Pancreas (tissue), 10 donors: ENCODE data around the gene GPR33. TPM values are rescaled to one million over a fixed set of nuclear protein-coding genes. Genes with fewer than 3 reads are reported as not detected.

Source experiments
- ATAC-seq, 4 donors: fragments of 200-7000 bp; cut with Tn5 transposase; one replicate each; pipeline versions ENCODE4 v1.8.0 to v1.9.1; 2020; ENCODE audit warnings: mild to moderate bottlenecking in 4 of 4, moderate library complexity in 4 of 4
- DNase-seq, 6 donors: peaks; one replicate each; pipeline ENCODE4 v3.0.0-alpha.2; 2020
- FAIRE-seq: peaks from 2 replicates; lab custom pipeline; 2012; peaks lifted over from hg19 to GRCh38; lab: Jason Lieb, UNC
- H3K27ac ChIP-seq, 4 donors: fragments of 200-600 bp; sonication (generic); 1 replicate in 3 of 4; 2 replicates in 1 of 4; pipeline versions ENCODE4 v1.5.0 to v1.8.0; 2020
- H3K27me3 ChIP-seq, 4 donors: fragments of 200-600 bp; one replicate each; pipeline ENCODE4 v1.8.0; 2021
- H3K36me3 ChIP-seq, 3 donors: fragments of 200-600 bp; sonication (generic) in 1 of 3; one replicate each; pipeline versions ENCODE4 v1.5.0 to v1.8.0; 2020 to 2021
- H3K4me1 ChIP-seq, 3 donors: fragments of 200-600 bp; one replicate each; pipeline ENCODE4 v1.8.0; 2021
- H3K4me3 ChIP-seq, 4 donors: fragments of 200-600 bp; sonication (generic) in 2 of 4; one replicate each; pipeline versions ENCODE4 v1.5.0 to v1.8.0; 2020 to 2021
- H3K9me3 ChIP-seq, 4 donors: fragments of 200-600 bp; one replicate each; pipeline ENCODE4 v1.8.0; 2021
- WGBS, 2 donors: extraction: QIAGEN DNeasy Blood & Tissue Kit; methylation state at CpG; one replicate each; pipeline ENCODE4 v1.1.7; 2013; 5-methylcytosine and 5-hydroxymethylcytosine counted together
- intact Hi-C, 3 donors: fragments of 100-400 bp; cut with DNase I; formaldehyde crosslinking; loops; one replicate each; pipeline versions ENCODE4 v1.11.1 to v1.14.2; 2022
- polyA plus RNA-seq, 2 donors: library from polyadenylated mRNA; stranded (reverse); fragments of 200-250 nt; gene quantifications; one replicate each; pipeline ENCODE4 v1.2.3, GENCODE V29; 2013
- total RNA-seq, 6 donors: library from RNA; stranded (reverse); fragmentation: NEBNext Ultra II Directional in 4 of 6; extraction: Animal tissue kit (Norgen Biotek cat#: 25700) in 4 of 6; gene quantifications; one replicate each; pipeline versions ENCODE4 v1.2.1 to v1.2.4, GENCODE V29; 2021 to 2023
- TF ChIP-seq, protein P1 (sequence below), 4 donors: fragments of 200-600 bp; sonication (generic) in 3 of 4; IDR thresholded peaks; one replicate each; pipeline versions ENCODE4 v1.5.0 to v1.8.0; 2021; ENCODE audit warnings: antibody characterized with exemption in 4 of 4
- donor health status: healthy with polysubstance abuse.
- donor health status: DM: no; HTN: no; CAD: no; lungs with moderate emphysema.
- donor health status: DM: no; HTN: no; CAD: no.
- donor health status: control.
- donor health status: control.
- donor health status: Bipolar disorder and iron deficiency.
- donor health status: DM: yes; HTN: yes; CAD: no.
- donor health status: DM: no; HTN: no; CAD: no.
- donor health status: DM: no; HTN: no; CAD: no.
- donor health status: DM: yes; HTN: yes; CAD: no.

The GPR33 gene
- total and polyA plus RNA-seq, 8 donors: not detected

DNA sequence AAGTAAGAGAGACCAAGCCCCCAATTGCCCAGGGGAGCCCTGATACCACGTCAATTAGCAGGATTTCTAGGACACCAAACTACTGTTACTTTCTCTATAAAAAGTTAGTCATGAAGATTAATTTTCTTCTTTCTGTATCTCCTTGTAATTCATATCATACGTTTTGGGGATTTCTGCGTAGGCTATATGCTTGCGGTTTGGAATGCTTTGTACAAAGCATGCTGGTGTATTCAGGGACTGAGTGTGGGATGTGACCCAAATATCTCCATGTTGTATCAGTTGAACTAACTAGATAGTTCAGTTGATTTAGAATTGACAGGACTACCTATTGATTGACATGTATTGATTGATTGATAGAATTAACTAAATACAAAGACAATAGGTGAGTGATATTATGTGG lies 7.7 kb downstream of the GPR33 start:
- TF ChIP-seq, protein P1, sequence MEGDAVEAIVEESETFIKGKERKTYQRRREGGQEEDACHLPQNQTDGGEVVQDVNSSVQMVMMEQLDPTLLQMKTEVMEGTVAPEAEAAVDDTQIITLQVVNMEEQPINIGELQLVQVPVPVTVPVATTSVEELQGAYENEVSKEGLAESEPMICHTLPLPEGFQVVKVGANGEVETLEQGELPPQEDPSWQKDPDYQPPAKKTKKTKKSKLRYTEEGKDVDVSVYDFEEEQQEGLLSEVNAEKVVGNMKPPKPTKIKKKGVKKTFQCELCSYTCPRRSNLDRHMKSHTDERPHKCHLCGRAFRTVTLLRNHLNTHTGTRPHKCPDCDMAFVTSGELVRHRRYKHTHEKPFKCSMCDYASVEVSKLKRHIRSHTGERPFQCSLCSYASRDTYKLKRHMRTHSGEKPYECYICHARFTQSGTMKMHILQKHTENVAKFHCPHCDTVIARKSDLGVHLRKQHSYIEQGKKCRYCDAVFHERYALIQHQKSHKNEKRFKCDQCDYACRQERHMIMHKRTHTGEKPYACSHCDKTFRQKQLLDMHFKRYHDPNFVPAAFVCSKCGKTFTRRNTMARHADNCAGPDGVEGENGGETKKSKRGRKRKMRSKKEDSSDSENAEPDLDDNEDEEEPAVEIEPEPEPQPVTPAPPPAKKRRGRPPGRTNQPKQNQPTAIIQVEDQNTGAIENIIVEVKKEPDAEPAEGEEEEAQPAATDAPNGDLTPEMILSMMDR (IDR thresholded peaks at IDR 0.05): no peak
- WGBS, 2 donors: 81 to 90% methylated on average over 4 of the region's 4 CpGs
- FAIRE-seq (no peak), DNase-seq (no peak), ATAC-seq (no peak)
- Histone ChIP-seq H3K36me3 (no peaks in the 10 kb centered on the region), H3K4me1 (no peaks in the 10 kb centered on the region), H3K9me3 (no peaks in the 10 kb centered on the region), H3K27me3 (no peaks in the 10 kb centered on the region), H3K4me3 (no peak overlapping the region), H3K27ac (no peak overlapping the region)
- intact Hi-C loops: no loop called here

DNA sequence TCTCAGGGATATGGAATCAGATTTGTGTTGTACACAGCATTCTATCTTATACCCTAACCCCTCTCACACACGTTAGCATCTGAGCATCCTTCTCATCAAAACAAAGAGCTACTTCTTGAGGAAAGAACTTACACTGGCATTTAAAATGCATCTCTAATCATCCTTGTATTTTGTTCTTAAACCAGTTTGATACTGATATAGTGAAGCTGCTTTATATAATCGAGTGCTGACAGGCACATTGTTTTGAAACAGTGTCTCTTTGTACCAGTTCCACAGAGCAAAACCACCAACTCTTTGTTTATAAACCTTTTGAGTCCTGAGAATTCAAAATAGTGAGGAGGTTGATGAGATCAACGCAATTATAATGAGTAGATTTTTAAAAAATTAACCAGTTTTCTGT lies 8.8 kb downstream of the GPR33 start:
- ATAC-seq: no peak
- WGBS, 2 donors: 55 to 67% methylated on average over 3 of the region's 3 CpGs
- TF ChIP-seq, protein P1 (IDR thresholded peaks at IDR 0.05): no peak
- no peak for DNase-seq
- intact Hi-C loops: no loop called here
- no peak for FAIRE-seq
- H3K9me3 ChIP-seq: no peaks in the 10 kb centered on the region
- H3K4me1 ChIP-seq: no peaks in the 10 kb centered on the region
- H3K36me3 ChIP-seq: no peaks in the 10 kb centered on the region
- H3K4me3 ChIP-seq: no peak overlapping the region
- no peak overlapping the region for H3K27ac ChIP-seq
- H3K27me3 ChIP-seq: no peaks in the 10 kb centered on the region

DNA sequence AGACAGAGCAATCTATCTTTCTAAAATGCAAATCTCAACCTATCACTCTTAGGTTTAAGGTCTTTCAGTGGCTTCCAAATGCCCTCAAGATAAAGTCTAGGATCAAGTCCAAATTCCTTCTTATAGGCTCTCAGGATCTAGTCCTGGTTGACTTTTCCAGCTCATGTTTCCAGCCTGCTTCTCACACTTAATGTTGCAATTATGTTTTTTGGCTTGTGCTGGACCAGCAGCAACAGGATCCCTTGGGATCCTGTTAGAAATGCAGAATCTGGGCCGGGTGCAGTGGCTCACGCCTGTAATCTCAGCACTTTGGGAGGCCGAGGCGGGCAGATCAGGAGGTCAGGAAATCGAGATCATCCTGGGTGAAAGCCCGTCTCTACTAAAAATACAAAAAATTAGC lies 10.6 kb downstream of the GPR33 start:
- 83 to 95% methylated on average over 6 of the region's 6 CpGs for WGBS, 2 donors
- H3K4me1 ChIP-seq: no peaks in the 10 kb centered on the region
- intact Hi-C loops: no loop called here
- H3K27me3 ChIP-seq: no peaks in the 10 kb centered on the region
- H3K27ac ChIP-seq: no peak overlapping the region
- H3K36me3 ChIP-seq: no peaks in the 10 kb centered on the region
- DNase-seq: no peak
- no peaks in the 10 kb centered on the region for H3K9me3 ChIP-seq
- no peak overlapping the region for H3K4me3 ChIP-seq
- ATAC-seq: no peak
- TF ChIP-seq, protein P1 (IDR thresholded peaks at IDR 0.05): no peak
- FAIRE-seq: no peak

DNA sequence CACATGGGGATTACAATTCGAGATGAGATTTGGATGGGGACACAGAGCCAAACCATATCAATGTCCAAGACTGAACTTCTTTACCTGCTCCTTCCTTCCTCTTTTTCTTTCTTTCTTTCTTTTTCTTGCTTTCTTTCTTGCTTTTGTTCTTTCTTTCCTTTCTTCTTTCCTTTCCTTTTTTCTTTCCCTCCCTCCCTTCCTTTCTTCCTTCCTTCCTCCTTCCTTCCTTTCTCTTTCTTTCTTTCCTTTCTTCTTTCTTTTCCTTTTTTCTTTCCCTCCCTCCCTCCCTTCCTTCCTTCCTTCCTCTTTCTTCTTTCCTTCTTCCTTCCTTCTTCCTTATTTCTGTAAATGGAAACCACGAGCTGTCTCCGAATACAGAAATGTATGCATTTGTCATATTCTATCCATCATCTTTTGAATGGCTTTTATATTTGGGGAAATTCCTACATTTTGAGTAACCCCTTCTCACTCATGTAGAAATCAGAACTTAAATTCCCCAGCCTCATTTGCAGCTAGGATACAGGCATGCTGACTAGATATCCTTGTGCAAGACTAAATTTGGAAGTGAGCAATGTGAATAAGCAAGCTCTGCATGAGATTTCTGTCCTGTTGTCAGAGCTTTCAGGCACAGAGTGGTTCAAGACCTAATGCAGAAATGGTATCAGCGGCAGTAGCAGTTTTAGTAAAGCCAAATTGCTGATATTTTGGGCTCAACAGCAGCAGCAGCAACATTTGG lies 11.5 kb downstream of the GPR33 start:
- WGBS, 2 donors: 73 to 78% methylated on average over 4 of the region's 4 CpGs
- TF ChIP-seq, protein P1 (IDR thresholded peaks at IDR 0.05): no peak

DNA sequence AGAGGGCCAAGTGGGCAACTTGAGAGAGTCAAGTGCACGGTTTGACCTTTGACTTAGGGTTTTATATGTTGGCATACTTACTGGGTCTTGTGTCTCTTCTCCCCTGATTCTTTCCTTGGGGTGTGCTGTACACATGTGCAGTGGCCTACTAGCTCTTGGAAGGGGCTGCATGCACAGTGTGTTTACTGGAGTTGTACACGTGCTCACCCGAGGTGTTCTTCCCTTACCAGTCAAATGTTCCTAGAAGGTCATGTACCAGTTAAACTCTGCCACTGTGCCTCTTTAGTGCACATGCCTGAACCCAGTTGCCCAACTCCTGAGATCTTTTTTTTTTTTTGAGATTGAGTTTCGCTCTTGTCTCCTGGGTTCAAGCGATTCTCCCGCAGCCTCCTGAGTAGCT lies 21.3 kb downstream of the GPR33 start:
- no peak overlapping the region for H3K27ac ChIP-seq
- FAIRE-seq (no peak), ATAC-seq (no peak), DNase-seq (no peak)
- intact Hi-C loops: no loop called here
- no peak overlapping the region for H3K4me3 ChIP-seq
- H3K27me3 ChIP-seq: no peaks in the 10 kb centered on the region
- no peaks in the 10 kb centered on the region for H3K4me1 ChIP-seq
- TF ChIP-seq, protein P1 (IDR thresholded peaks at IDR 0.05): no peak
- H3K9me3 ChIP-seq: no peaks in the 10 kb centered on the region
- H3K36me3 ChIP-seq: no peaks in the 10 kb centered on the region
- 77 to 83% methylated on average over 6 of the region's 6 CpGs for WGBS, 2 donors

More for the DNA sequence above, 11.5 kb downstream of the GPR33 start:
- Histone ChIP-seq H3K9me3 (no peaks in the 10 kb centered on the region), H3K27ac (no peak overlapping the region), H3K27me3 (no peaks in the 10 kb centered on the region), H3K4me3 (no peak overlapping the region), H3K36me3 (no peaks in the 10 kb centered on the region), H3K4me1 (no peaks in the 10 kb centered on the region)
- DNase-seq (no peak), ATAC-seq (peak in 1 of 4 donors; percentile 32), FAIRE-seq (no peak)
- intact Hi-C loops: no loop called here
